Lower leg skin (tissue), 3 donors: Measurements from ENCODE around the gene OSBPL3.

ENCODE experiments used
- POLR2A ChIP-seq, 2 donors: fragments of 450-650 bp; IDR thresholded peaks; one replicate each; pipeline ENCODE4 v1.6.1; 2016 to 2017; ENCODE audit warnings: antibody characterized with exemption in 2 of 2, mild to moderate bottlenecking in 1 of 2, moderate library complexity in 1 of 2
- TF ChIP-seq, protein P1 (sequence below), 3 donors: fragments of 450-650 bp; IDR thresholded peaks; one replicate each; pipeline ENCODE4 v1.5.1; 2016; ENCODE audit warnings: antibody characterized with exemption in 3 of 3, mild to moderate bottlenecking in 3 of 3, moderate library complexity in 2 of 3

DNA sequence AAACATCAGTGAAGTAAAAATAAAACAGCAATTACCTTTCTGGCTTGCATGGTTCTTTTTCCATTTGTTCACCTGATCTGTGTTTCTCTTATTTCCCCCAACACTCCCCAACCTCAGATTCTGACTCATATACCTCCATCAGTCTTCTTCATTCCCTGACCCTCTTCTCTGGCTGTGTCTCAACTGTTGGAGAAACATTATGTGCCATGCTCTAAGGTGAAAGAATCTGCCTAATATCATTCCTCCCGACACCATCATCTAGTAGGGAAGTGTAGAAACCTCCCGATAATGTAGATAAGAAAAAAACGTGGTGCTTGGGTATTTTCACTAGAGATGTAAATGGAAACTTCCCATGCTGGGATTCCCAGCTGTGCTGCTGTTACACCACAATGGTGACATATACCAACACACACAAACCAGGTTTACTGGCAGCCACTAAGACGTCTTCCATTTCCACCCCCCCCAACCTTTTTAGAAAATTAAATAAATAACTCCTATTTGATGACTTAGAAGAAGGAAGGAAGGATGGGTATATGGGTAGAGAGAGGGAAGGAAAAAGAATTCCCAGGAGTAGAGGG lies 63.4 kb downstream of the OSBPL3 start:
- TF ChIP-seq, protein P1, sequence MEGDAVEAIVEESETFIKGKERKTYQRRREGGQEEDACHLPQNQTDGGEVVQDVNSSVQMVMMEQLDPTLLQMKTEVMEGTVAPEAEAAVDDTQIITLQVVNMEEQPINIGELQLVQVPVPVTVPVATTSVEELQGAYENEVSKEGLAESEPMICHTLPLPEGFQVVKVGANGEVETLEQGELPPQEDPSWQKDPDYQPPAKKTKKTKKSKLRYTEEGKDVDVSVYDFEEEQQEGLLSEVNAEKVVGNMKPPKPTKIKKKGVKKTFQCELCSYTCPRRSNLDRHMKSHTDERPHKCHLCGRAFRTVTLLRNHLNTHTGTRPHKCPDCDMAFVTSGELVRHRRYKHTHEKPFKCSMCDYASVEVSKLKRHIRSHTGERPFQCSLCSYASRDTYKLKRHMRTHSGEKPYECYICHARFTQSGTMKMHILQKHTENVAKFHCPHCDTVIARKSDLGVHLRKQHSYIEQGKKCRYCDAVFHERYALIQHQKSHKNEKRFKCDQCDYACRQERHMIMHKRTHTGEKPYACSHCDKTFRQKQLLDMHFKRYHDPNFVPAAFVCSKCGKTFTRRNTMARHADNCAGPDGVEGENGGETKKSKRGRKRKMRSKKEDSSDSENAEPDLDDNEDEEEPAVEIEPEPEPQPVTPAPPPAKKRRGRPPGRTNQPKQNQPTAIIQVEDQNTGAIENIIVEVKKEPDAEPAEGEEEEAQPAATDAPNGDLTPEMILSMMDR (IDR thresholded peaks at IDR 0.05) = no peak
- no peak for TF ChIP-seq POLR2A (IDR thresholded peaks at IDR 0.05)
